Kidney glomerular epithelial cell (primary cell): ENCODE data around the gene HCFC1R1.
A peak's percentile ranks its signal among the peaks of the same experiment; 100 is the strongest.

ENCODE experiments used
- DNase-seq: peaks from one replicate; lab custom pipeline; 2025; lab: John Stamatoyannopoulos, UW

The HCFC1R1 gene

DNA sequence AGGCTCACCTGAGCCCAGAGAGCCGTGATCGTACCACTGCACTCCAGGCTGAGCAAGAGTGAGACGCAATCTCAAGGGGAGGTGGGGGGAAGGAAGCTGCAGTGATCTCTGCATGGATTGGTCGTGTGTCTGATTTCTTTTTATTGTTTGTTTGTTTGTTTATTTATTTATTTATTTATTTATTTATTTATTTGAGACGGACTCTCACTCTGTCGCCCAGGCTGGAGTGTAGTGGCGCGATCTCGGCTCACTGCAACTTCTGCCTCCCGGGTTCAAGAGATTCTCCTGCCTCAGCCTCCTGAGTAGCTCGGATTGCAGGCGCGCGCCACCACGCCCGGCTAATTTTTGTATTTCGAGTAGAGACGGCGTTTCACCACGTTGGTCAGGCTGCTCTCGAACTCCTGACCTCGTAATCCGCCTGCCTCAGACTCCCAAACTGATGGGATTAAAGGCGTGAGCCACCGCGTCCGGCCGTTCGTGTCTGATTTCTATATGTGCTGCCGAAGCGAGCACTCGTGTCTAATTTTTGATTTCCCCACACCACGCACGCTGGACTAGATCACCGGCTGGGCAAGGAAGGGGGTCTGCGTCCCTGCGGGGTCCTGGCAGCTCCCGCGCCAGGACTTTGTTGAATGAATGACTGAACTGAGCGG, 4.0 kb downstream of the HCFC1R1 start:
- no peak for DNase-seq

DNA sequence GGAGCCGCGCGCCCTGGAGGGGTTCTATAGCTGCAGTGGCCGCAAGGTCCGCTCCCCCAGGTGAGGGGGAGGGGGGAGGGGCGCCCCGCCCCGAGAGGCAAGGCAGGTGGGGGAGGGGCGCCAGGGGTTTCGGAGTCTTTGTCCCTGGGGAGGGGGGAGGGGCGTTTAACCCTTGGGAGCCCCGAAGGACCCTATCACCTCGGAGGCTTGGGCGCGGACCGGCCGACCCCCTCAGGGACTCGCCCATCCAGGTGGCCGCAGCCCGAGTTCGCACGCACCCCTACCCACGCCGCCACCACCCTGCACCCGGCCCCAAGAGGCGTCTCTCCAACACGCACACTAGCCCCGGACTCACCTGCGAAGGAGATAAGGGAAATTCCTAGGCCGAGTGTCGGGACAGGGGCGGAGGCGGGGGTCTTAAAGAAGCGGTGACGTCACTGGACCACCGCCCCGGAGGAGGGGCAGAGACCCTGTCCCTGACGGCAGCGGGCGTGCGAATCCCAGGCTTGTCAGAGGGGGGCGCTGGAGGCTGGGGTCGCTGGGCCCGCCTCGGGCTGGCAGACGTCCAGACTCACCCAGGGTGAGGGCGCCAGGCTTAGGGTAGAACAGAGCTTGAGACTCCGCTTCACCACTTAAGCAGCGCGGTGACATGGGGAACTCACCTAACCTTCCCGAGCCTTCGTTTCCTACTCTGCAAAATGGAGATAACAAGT, 5.8 kb downstream of the HCFC1R1 start, which contains the start of gene CLDN6:
CLDN6 (minus strand) TSS at position 390 of the 713 bp plus-strand sequence. CDS start 2,162 bp downstream, outside the sequence.
- no peak for DNase-seq

- no peak for DNase-seq
Measured at GRCh38 chr16:3017344-3017743, 6.4 kb downstream of the HCFC1R1 start.

DNA sequence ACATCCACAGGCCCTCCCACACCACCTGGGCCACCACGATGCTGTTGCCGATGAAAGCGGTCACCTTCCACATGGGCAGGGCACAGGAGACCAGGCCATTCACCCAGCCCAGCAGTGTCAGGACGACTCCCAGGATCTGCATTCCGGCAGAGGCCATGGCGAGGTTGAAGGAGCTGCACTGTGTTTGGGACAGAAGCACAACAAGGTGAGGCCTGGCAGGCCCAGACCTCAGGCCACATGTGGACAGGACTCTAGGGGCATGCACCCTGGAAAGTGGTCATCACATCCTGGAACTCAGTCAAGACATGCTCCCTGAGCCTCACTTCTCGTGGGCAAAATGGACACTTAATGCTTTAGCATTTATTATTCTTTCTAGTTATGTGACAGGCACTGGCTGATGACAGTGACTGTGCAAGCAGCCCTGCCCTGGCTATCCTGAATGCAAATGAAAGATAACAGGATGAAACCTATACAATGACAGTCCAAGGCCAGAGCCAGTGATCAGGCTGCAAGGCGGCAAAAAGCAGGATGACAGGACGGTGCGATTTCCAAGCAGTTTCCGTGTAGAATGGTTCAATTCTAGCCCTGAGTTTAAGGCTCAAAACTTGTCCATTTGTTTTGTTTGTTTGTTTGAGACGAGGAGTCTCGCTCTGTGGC, 7.7 kb downstream of the HCFC1R1 start:
- DNase-seq = no peak

- no peak for DNase-seq
Measured at GRCh38 chr16:3014971-3015370, 8.8 kb downstream of the HCFC1R1 start.

DNA sequence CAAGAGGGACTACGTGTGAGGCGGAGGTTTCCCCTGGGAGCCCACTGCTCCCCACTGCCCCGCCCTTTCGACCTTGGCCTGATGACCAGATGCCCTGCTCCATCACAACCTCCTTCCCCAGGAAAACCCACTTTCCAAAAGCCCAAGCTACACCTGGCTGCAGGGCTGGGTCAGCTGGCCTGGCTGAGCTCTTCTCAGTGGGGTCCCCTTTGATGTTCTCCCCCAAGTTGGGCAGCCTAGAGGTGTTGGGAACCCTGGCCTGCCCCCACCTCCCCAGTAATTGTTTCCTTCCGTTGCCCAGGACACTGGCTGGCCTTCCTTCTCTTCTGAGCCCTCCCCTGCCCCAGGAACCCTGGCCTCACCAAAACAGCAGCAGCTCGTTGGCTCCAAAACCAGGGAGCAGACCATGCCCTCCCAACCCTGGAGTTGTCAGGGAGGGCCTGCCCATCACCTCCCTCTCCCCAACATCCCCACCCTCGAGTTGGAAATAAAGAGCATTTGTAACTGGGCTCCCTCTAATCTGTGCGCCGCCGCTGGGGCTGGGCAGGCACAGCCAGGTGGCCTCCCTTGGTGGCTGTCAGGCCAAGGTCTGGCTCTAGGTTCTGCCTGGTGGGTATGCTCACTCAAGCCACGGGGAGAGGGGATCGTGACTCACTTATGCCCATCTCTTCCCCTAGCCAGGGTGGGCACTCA, 9.6 kb downstream of the HCFC1R1 start:
- DNase-seq = no peak

- no peak for DNase-seq
Measured at GRCh38 chr16:3013491-3013951, 10.2 kb downstream of the HCFC1R1 start.

DNA sequence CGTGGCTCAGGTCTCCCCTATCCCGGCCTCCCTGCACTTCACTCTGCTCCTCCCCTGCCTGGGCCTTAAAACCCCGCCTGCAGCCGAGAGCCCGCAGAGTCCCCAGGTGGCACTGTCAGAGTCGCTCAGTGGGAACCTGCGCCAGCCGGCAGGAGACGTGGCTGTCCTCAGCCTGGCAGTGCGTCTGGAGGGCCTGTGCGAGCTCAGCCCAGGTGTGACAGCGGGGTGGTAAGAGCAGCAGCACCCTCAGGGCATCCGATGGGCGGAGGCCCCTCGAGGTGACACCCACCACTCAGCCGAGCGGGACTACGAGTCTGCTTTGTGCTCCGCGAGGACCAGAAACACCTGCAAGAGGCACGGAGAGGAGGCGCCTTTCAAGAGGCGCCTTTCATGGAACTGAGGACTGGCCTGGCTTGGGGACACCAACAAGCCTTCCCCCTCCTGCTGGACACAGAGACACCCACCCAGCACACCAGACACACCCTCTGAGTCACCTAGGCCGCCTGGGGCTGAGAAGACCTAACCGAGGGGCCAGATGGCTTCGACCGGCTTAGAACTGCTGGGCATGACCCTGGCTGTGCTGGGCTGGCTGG, 10.8 kb downstream of the HCFC1R1 start, which contains the start of gene CLDN9:
CLDN9 (plus strand) TSS at position 96 of the 593 bp plus-strand sequence; CDS start at position 536, 440 bp downstream.
- no peak for DNase-seq

DNA sequence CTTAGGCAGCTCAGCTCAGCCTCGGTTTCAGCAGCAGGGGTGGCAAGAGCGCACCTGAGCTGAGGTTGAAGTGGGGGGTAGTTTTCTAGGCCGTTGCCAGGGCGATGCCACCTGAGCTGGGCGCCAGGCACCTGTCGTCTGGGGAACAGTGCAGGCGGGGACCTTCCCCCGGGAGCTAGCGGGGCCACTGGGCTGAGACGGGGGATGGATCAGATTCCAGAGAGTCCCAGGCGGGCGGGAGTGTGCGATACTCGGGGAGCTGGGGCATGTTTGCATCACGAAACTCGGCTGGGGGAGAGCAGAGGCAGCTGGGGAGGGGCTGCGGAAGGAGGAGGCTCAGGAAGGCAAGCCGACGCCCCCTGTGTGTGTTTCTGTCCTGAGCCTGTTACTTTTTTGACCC, 11.5 kb downstream of the HCFC1R1 start:
- DNase-seq = no peak

GRCh38 chr16:3010510-3010909, 13.2 kb downstream of the HCFC1R1 start:
- no peak for DNase-seq

GRCh38 chr16:3009568-3010390, 14.0 kb downstream of the HCFC1R1 start:
- DNase-seq = no peak

DNA sequence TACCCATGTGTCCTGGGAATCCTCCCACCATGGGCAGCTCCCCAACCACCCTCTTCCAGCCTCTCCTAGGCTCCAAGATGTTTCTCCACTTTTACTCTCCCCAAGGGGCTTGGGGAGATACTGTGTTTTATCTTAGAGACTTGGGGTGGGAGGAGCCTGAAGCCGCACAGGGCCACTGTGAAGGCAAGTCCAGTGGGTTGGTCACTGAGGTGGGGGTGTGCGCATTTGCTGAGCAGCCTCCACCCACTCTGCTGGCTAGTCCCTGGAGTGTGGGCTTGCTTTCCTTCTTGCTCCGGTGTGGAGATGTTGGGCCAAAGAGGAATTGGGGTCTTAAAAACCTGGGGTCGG, 15.1 kb downstream of the HCFC1R1 start:
- DNase-seq = no peak

DNA sequence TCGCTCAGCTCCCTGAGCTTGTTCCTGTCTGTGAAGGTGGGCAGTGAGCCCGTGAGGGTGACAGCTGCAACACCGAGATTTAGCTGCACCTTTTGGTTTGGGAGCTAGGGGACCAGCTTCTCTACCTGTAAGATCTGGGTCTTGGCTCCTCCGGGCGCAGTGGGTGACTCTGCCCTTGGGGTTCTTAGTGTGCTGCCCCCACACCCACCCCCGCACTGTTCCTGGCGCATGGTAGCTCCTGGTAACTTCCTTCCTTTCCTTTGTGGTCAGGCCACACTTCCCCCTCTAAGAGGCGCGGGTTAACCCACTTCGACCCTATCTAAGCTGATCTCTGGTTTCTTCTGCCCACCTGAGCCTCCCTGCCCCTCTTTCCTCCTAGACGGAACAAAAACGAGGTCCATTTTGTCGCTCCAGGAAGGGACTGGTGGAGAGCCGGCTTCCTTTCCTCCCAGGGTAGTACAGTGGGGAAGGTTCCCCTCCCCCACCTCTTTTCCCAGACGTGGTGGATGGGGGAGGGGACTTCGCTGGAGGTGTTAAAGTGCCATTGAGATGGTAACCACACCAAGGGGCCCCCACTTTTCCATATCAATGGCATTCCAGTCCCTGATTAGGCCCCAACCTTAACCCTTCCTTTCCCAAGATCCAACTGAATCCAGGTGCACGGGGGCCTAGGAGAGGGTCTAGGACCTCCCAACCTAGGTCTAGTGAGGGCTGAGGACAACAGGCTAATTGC, 15.6 kb downstream of the HCFC1R1 start:
- DNase-seq = no peak

- no peak for DNase-seq
Measured at GRCh38 chr16:3007059-3007956, 16.4 kb downstream of the HCFC1R1 start.

DNA sequence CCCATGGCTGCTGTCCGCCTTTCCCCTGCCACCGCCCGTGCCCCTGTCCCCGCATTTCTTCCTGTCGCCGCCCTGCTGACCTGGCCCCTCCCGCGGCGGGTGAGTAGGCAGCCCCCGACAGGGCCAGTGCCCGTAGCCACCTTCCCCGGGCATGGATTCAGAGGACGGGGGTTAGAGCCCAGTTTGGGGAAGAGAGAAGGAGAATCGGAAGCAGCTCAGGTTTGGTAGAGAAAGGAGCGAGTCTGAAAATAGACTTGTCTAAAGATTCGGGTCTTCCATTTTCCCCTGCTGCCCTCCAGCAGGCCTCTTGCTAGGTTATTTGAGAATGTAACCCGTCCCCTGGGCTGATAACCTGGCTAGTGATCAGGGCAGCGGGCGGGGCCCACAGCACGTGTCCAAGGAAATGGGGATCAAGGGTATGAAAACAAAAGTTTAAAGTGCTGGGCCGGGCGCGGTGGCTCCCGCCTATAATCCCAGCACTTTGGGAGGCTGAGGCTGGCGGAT, 18.9 kb downstream of the HCFC1R1 start:
- DNase-seq = no peak

DNA sequence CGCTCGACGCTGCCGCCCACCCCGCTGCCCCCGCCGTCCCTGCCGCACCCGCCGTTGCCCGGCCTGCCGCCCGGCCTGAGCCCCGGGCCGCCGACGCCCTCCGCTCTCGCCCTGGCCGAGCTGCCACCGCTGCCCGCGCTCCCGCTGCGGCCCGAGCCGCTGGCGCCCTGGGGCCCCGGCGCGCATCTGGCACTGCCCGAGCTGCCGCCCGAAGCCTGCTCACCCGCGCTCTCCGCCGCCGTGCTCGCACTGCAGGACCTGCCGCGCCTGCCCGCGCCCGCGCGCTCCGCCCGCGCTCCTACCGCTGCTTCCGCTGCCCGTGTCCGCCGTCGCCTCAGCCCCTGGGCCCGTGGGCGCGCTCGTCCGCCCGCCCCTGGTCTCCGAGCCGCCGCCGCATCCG, 19.4 kb downstream of the HCFC1R1 start:
- no peak for DNase-seq

DNA sequence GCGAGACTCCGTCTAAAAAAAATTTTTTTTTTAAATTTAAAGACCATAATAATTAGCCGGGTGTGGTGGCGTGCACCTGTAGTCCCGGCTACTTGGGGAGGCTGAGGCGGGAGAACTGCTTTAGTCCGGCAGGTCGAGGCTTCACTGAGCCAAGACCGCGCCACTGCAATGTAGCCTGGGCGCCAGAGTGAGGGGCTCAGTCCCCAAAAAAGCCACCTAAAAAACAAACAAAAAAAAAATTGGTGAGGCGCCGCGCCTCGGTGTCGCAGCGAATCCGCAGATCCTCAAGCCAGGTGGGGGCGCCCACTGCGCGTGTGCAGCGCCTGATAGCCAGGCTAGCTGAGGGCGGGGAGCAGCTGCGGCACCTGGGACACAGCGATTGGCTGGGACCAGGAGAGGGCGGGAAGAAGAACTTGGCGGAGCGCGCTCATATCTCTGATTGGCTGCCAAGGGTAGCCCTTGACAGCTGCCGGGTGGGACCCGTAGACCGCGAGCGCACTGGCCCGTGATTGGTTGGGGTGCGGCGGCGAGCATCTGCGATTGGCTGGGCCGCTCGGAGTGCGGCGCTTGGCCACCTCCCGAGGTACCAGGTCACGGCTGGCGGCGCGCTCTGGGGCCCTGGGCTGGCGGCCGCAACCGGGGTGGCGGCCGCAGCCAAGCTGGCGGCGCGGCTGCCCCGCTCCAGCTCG, 20.0 kb downstream of the HCFC1R1 start:
- peak; percentile 97 for DNase-seq

- no peak for DNase-seq
Measured at GRCh38 chr16:3001316-3001715, 22.4 kb downstream of the HCFC1R1 start.

DNA sequence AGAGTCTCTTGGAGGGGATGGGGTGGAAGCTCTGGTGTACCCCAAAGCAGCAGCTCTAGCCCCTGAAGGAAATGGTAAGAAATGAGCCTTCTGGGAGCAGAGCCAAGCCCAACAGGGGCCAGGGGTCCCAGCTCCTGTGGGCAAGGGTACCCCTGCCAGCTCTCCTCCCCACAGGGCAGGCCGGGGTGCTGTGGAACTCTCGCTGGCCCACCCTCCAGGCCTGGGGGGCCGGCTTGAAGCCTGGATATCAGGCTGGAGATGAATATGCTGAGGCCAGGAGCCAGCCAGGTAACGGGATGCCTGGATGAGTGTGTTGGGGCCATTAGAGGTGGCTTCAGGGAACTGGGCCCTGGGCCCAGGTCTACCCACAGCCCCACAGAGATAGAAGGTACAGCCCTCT, 23.2 kb downstream of the HCFC1R1 start:
- no peak for DNase-seq
